Panc1 (cell line): Measurements from ENCODE around the gene MYMK. TPM values are rescaled to one million over a fixed set of nuclear protein-coding genes. Genes with fewer than 3 reads are reported as not detected.
A peak's percentile ranks its signal among the peaks of the same experiment; 100 is the strongest.

Source experiments
- ATAC-seq: fragments of 200-7000 bp; cut with Tn5 transposase; 2 replicates; pipeline ENCODE4 v1.9.1; 2020; ENCODE audit warnings: mild to moderate bottlenecking, moderate library complexity
- BruUV-seq: library from RNA; stranded (reverse); fragments of 400-500 nt; replicated peaks from 2 replicates; lab custom pipeline; 2021; lab: Mats Ljungman, UMichigan
- CTCF ChIA-PET: fragments of 300-600 bp; sonication (Branson Sonifier 250); formaldehyde crosslinking; loops from one replicate; lab custom pipeline; 2022; ENCODE audit warnings: antibody characterized with exemption; lab: Charles Lee
- POLR2A ChIA-PET: fragments of 300-600 bp; sonication (Branson Sonifier 250); formaldehyde crosslinking; loops from one replicate; lab custom pipeline; 2022; ENCODE audit warnings: antibody characterized with exemption; lab: Charles Lee
- DNase-seq: peaks from one replicate; pipeline ENCODE4 v3.0.0-alpha.2; 2010; ENCODE audit warnings: low read depth, low spot score
- H3K27ac ChIP-seq: 2 replicates; pipeline ENCODE4 v1.5.1; 2011; ENCODE audit warnings: mild to moderate bottlenecking, low read length, inconsistent platforms
- H3K27me3 ChIP-seq: fragments of 200-500 bp; sonication (Bioruptor generic); 2 replicates; pipeline ENCODE4 v1.6.0; 2014; ENCODE audit warnings: low read length, inconsistent platforms; ENCODE audit not compliant: control insufficient read depth, insufficient read depth
- H3K36me3 ChIP-seq: fragments of 200-500 bp; sonication (Bioruptor generic); 2 replicates; pipeline ENCODE4 v1.5.1; 2014; ENCODE audit warnings: inconsistent platforms, mild to moderate bottlenecking, low read length, moderate library complexity; ENCODE audit not compliant: control insufficient read depth, insufficient read depth
- H3K4me1 ChIP-seq: 2 replicates; pipeline ENCODE4 v1.5.1; 2011; ENCODE audit warnings: inconsistent platforms, mild to moderate bottlenecking, low read length, moderate library complexity; ENCODE audit not compliant: control insufficient read depth, insufficient read depth
- H3K4me3 ChIP-seq, 2 experiments: 2 replicates each; pipeline ENCODE4 v1.5.1; 2011 to 2012; ENCODE audit warnings: low read depth in 2 of 2, low read length in 2 of 2, mild to moderate bottlenecking in 2 of 2, inconsistent platforms in 1 of 2, moderate library complexity in 1 of 2
- H3K9me3 ChIP-seq: fragments of 200-500 bp; sonication (Bioruptor generic); 2 replicates; pipeline ENCODE4 v1.5.1; 2014; ENCODE audit warnings: low read depth, mild to moderate bottlenecking, inconsistent platforms, low read length, moderate library complexity; ENCODE audit not compliant: control insufficient read depth, insufficient read depth
- CTCF ChIP-seq: fragments of 450-650 bp; IDR thresholded peaks from 2 replicates; pipeline ENCODE4 v1.5.1; 2017; ENCODE audit warnings: mild to moderate bottlenecking
- POLR2AphosphoS5 ChIP-seq: IDR thresholded peaks from 2 replicates; pipeline ENCODE4 v1.6.1; 2012; ENCODE audit warnings: mild to moderate bottlenecking, low read depth, low read length, moderate library complexity
- REST ChIP-seq, 2 experiments: IDR thresholded peaks; 2 replicates each; pipeline ENCODE4 v1.6.1; 2011 to 2012; ENCODE audit warnings: low read depth in 2 of 2, control low read depth in 1 of 2, low read length in 1 of 2, mild to moderate bottlenecking in 1 of 2, moderate library complexity in 1 of 2; ENCODE audit not compliant: insufficient read depth in 1 of 2
- SIN3A ChIP-seq: IDR thresholded peaks from 2 replicates; pipeline ENCODE4 v1.6.1; 2012; ENCODE audit warnings: low read depth, mild to moderate bottlenecking, low read length, moderate library complexity, borderline replicate concordance; ENCODE audit not compliant: insufficient read depth
- TCF7L2 ChIP-seq: IDR thresholded peaks from 2 replicates; pipeline ENCODE4 v1.6.1; 2011; ENCODE audit warnings: mild to moderate bottlenecking, low read depth, low read length, inconsistent platforms
- in situ Hi-C: cut with HindIII; loops from 2 replicates; pipeline ENCODE4 v1.10.0; 2016; ENCODE audit warnings: low sequenced_read_pairs, low pct_unique_long_range_greater_than_20kb
- intact Hi-C: fragments of 100-400 bp; cut with micrococcal nuclease; formaldehyde crosslinking; loops from one replicate; pipeline ENCODE4 v1.10.0; 2022; ENCODE audit not compliant: unreplicated experiment
- total RNA-seq: library from RNA; stranded (reverse); gene quantifications from one replicate; pipeline ENCODE4 v1.2.1, GENCODE V29; 2021; ENCODE audit not compliant: unreplicated experiment

MYMK gene
- total RNA-seq, 1 experiment from 2014 or later: not detected

GRCh38 chr9:133560311-133560710, 35.6 kb upstream of the MYMK start:
- POLR2A ChIA-PET: no interaction called here
- CTCF ChIA-PET: no interaction called here
- intact Hi-C loops: no loop called here

GRCh38 chr9:133558191-133559126, 33.7 kb upstream of the MYMK start:
- POLR2A ChIA-PET: no interaction called here
- ATAC-seq: peak; percentile 76
- H3K27ac ChIP-seq: no peak overlapping the region
- TF ChIP-seq TCF7L2 (no peak), CTCF (no peak), POLR2AphosphoS5 (no peak), SIN3A (no peak)

More at GRCh38 chr9:133560311-133560710, 35.6 kb upstream of the MYMK start:
- BruUV-seq: no TSS peak
- Histone ChIP-seq H3K27ac (no peak overlapping the region), H3K4me3 (no peak overlapping the region), H3K36me3 (no peaks in the 10 kb centered on the region), H3K9me3 (no peaks in the 10 kb centered on the region), H3K27me3 (no peaks in the 10 kb centered on the region), H3K4me1 (peaks cover 12% of the 10 kb centered on the region)
- TF ChIP-seq REST (IDR thresholded peaks at IDR 0.05; ENCODE audit: insufficient read depth in 1 of 2, low read depth in 2 of 2, low read length in 1 of 2) (no peak), CTCF (no peak), TCF7L2 (no peak), SIN3A (no peak), POLR2AphosphoS5 (no peak)
- DNase-seq: no peak
- ATAC-seq: 0 out of 2 replicates have a peak, but pooled peaks have one; percentile 26
- in situ Hi-C loops: no loop called here

More at GRCh38 chr9:133558191-133559126, 33.7 kb upstream of the MYMK start:
- no peaks in the 10 kb centered on the region for H3K27me3 ChIP-seq
- H3K36me3 ChIP-seq: no peaks in the 10 kb centered on the region
- intact Hi-C loops (no loop called here), in situ Hi-C loops (no loop called here)
- H3K4me1 ChIP-seq: peaks cover 11% of the 10 kb centered on the region
- no TSS peak for BruUV-seq
- CTCF ChIA-PET: no interaction called here
- no peak for DNase-seq
- H3K9me3 ChIP-seq: no peaks in the 10 kb centered on the region
- H3K4me3 ChIP-seq: no peak overlapping the region
